ENCODE results near the gene GALNT9. TPM values are rescaled to one million over a fixed set of nuclear protein-coding genes. Genes with fewer than 3 reads are reported as not detected.
A peak's percentile ranks its signal among the peaks of the same experiment; 100 is the strongest.
"Not testable (repeated sequence)": the region's sequence is repeated elsewhere in the genome, so short reads cannot be mapped to it uniquely, and the experiment has no call there.

GALNT9 gene
- total and polyA plus RNA-seq, 4 experiments from 2014 or later: 0.61 TPM; not detected in 3

- Histone ChIP-seq H3K9me3 (ENCODE audit: control insufficient read depth in 1 of 2, low read length in 2 of 2) (no peaks in the 10 kb centered on the region), H3K27me3 (ENCODE audit: insufficient read depth, low read length) (no peaks in the 10 kb centered on the region), H3K27ac (ENCODE audit: low read depth, low read length) (no peak overlapping the region), H3K4me1 (ENCODE audit: insufficient read depth, low read length) (no peaks in the 10 kb centered on the region), H3K4me3 (ENCODE audit: low read length in 2 of 2) (no peak overlapping the region), H3K36me3 (ENCODE audit: insufficient read depth, low read length) (no peaks in the 10 kb centered on the region)
- intact Hi-C loops (cut with micrococcal nuclease): no loop called here
- H3K4me3 Mint-ChIP-seq: no peak overlapping the region
- no peaks in the 10 kb centered on the region for H3K36me3 Mint-ChIP-seq
- ChIA-PET POLR2A (ENCODE audit: partially characterized antibody) (no interaction called here), CTCF (ENCODE audit: partially characterized antibody) (no interaction called here)
- DNase-seq: no peak
- H3K27ac Mint-ChIP-seq: no peak overlapping the region
- H3K27me3 Mint-ChIP-seq: peaks cover 0 to 4% of the 10 kb centered on the region in 2 donors
- H3K9me3 Mint-ChIP-seq: no peaks in the 10 kb centered on the region
- H3K4me1 Mint-ChIP-seq: no peaks in the 10 kb centered on the region
Measured at GRCh38 chr12:132362996-132363660, 33.7 kb upstream of the GALNT9 start.

GRCh38 chr12:132360906-132361777 is 31.8 kb upstream of the GALNT9 start:
- ChIA-PET POLR2A (ENCODE audit: partially characterized antibody) (no interaction called here), CTCF (ENCODE audit: partially characterized antibody) (no interaction called here)
- Mint-ChIP-seq H3K27me3 (no peaks in the 10 kb centered on the region), H3K27ac (no peak overlapping the region), H3K4me1 (no peaks in the 10 kb centered on the region), H3K36me3 (no peaks in the 10 kb centered on the region), H3K4me3 (no peak overlapping the region), H3K9me3 (no peaks in the 10 kb centered on the region)
- no peaks in the 10 kb centered on the region for H3K36me3 ChIP-seq (ENCODE audit: insufficient read depth, low read length)
- no peak overlapping the region for H3K27ac ChIP-seq (ENCODE audit: low read depth, low read length)
- H3K27me3 ChIP-seq (ENCODE audit: insufficient read depth, low read length): no peaks in the 10 kb centered on the region
- no peaks in the 10 kb centered on the region for H3K4me1 ChIP-seq (ENCODE audit: insufficient read depth, low read length)
- no peak for DNase-seq
- intact Hi-C loops (cut with micrococcal nuclease): no loop called here
- no peak overlapping the region for H3K4me3 ChIP-seq (ENCODE audit: low read length in 2 of 2)
- H3K9me3 ChIP-seq (ENCODE audit: control insufficient read depth in 1 of 2, low read length in 2 of 2): no peaks in the 10 kb centered on the region

GRCh38 chr12:132360410-132360809 is 31.0 kb upstream of the GALNT9 start:
- no peaks in the 10 kb centered on the region for H3K36me3 ChIP-seq (ENCODE audit: insufficient read depth, low read length)
- Mint-ChIP-seq H3K36me3 (no peaks in the 10 kb centered on the region), H3K27me3 (no peaks in the 10 kb centered on the region), H3K27ac (peak overlapping the region in 1 of 7 donors; percentile 18), H3K4me1 (no peaks in the 10 kb centered on the region), H3K4me3 (no peak overlapping the region), H3K9me3 (no peaks in the 10 kb centered on the region)
- no peaks in the 10 kb centered on the region for H3K4me1 ChIP-seq (ENCODE audit: insufficient read depth, low read length)
- ChIA-PET POLR2A (ENCODE audit: partially characterized antibody) (no interaction called here), CTCF (ENCODE audit: partially characterized antibody) (no interaction called here)
- no peak overlapping the region for H3K4me3 ChIP-seq (ENCODE audit: low read length in 2 of 2)
- no peaks in the 10 kb centered on the region for H3K27me3 ChIP-seq (ENCODE audit: insufficient read depth, low read length)
- no peak overlapping the region for H3K27ac ChIP-seq (ENCODE audit: low read depth, low read length)
- H3K9me3 ChIP-seq (ENCODE audit: control insufficient read depth in 1 of 2, low read length in 2 of 2): no peaks in the 10 kb centered on the region
- intact Hi-C loops (cut with micrococcal nuclease): no loop called here
- DNase-seq: no peak

- Histone ChIP-seq H3K4me1 (ENCODE audit: insufficient read depth, low read length) (no peaks in the 10 kb centered on the region), H3K9me3 (ENCODE audit: control insufficient read depth in 1 of 2, low read length in 2 of 2) (no peaks in the 10 kb centered on the region), H3K36me3 (ENCODE audit: insufficient read depth, low read length) (no peaks in the 10 kb centered on the region), H3K4me3 (ENCODE audit: low read length in 2 of 2) (no peak overlapping the region), H3K27ac (ENCODE audit: low read depth, low read length) (no peak overlapping the region), H3K27me3 (ENCODE audit: insufficient read depth, low read length) (no peaks in the 10 kb centered on the region)
- H3K9me3 Mint-ChIP-seq: no peaks in the 10 kb centered on the region
- H3K27ac Mint-ChIP-seq: no peak overlapping the region
- no peaks in the 10 kb centered on the region for H3K27me3 Mint-ChIP-seq
- H3K4me1 Mint-ChIP-seq: no peaks in the 10 kb centered on the region
- POLR2A ChIA-PET (ENCODE audit: partially characterized antibody): no interaction called here
- H3K4me3 Mint-ChIP-seq: no peak overlapping the region
- CTCF ChIA-PET (ENCODE audit: partially characterized antibody): no interaction called here
- no peak for DNase-seq
- intact Hi-C loops (cut with micrococcal nuclease): no loop called here
- no peaks in the 10 kb centered on the region for H3K36me3 Mint-ChIP-seq
Measured at GRCh38 chr12:132359971-132360370, 30.6 kb upstream of the GALNT9 start.

GRCh38 chr12:132359551-132359950 is 30.2 kb upstream of the GALNT9 start:
- Histone ChIP-seq H3K9me3 (ENCODE audit: control insufficient read depth in 1 of 2, low read length in 2 of 2) (no peaks in the 10 kb centered on the region), H3K36me3 (ENCODE audit: insufficient read depth, low read length) (no peaks in the 10 kb centered on the region), H3K4me1 (ENCODE audit: insufficient read depth, low read length) (no peaks in the 10 kb centered on the region), H3K4me3 (ENCODE audit: low read length in 2 of 2) (no peak overlapping the region), H3K27ac (ENCODE audit: low read depth, low read length) (no peak overlapping the region), H3K27me3 (ENCODE audit: insufficient read depth, low read length) (no peaks in the 10 kb centered on the region)
- Mint-ChIP-seq H3K27me3 (no peaks in the 10 kb centered on the region), H3K4me3 (no peak overlapping the region), H3K4me1 (no peaks in the 10 kb centered on the region), H3K9me3 (no peaks in the 10 kb centered on the region), H3K27ac (no peak overlapping the region), H3K36me3 (no peaks in the 10 kb centered on the region)
- POLR2A ChIA-PET (ENCODE audit: partially characterized antibody): no interaction called here
- intact Hi-C loops (cut with micrococcal nuclease): no loop called here
- no peak for DNase-seq
- CTCF ChIA-PET (ENCODE audit: partially characterized antibody): no interaction called here

- H3K27me3 Mint-ChIP-seq; H3K4me1 Mint-ChIP-seq; H3K4me1 ChIP-seq (ENCODE audit: insufficient read depth, low read length); H3K9me3 ChIP-seq (ENCODE audit: control insufficient read depth in 1 of 2, low read length in 2 of 2); H3K27me3 ChIP-seq (ENCODE audit: insufficient read depth, low read length); H3K36me3 ChIP-seq (ENCODE audit: insufficient read depth, low read length); H3K9me3 Mint-ChIP-seq; H3K4me3 Mint-ChIP-seq; intact Hi-C loops (cut with micrococcal nuclease); H3K27ac Mint-ChIP-seq; POLR2A ChIA-PET (ENCODE audit: partially characterized antibody); CTCF ChIA-PET (ENCODE audit: partially characterized antibody); H3K4me3 ChIP-seq (ENCODE audit: low read length in 2 of 2); H3K36me3 Mint-ChIP-seq; H3K27ac ChIP-seq (ENCODE audit: low read depth, low read length); DNase-seq: not testable (repeated sequence)
Measured at GRCh38 chr12:132358241-132359225, 29.1 kb upstream of the GALNT9 start.

GRCh38 chr12:132357623-132358186 is 28.3 kb upstream of the GALNT9 start:
- Histone ChIP-seq H3K27ac (ENCODE audit: low read depth, low read length) (no peak overlapping the region), H3K27me3 (ENCODE audit: insufficient read depth, low read length) (no peaks in the 10 kb centered on the region), H3K4me1 (ENCODE audit: insufficient read depth, low read length) (no peaks in the 10 kb centered on the region), H3K36me3 (ENCODE audit: insufficient read depth, low read length) (no peaks in the 10 kb centered on the region), H3K4me3 (ENCODE audit: low read length in 2 of 2) (no peak overlapping the region), H3K9me3 (ENCODE audit: control insufficient read depth in 1 of 2, low read length in 2 of 2) (no peaks in the 10 kb centered on the region)
- Mint-ChIP-seq H3K9me3 (no peaks in the 10 kb centered on the region), H3K36me3 (no peaks in the 10 kb centered on the region), H3K27me3 (peaks cover 0 to 2% of the 10 kb centered on the region in 2 donors), H3K27ac (no peak overlapping the region), H3K4me3 (no peak overlapping the region), H3K4me1 (no peaks in the 10 kb centered on the region)
- no peak for DNase-seq
- intact Hi-C loops (cut with micrococcal nuclease): no loop called here
- CTCF ChIA-PET (ENCODE audit: partially characterized antibody): no interaction called here
- POLR2A ChIA-PET (ENCODE audit: partially characterized antibody): no interaction called here

Measured in CD4-positive, alpha-beta memory T cell (primary cell).